Kidney epithelial cell (primary cell): ENCODE results near the gene ARL5B. TPM values are rescaled to one million over a fixed set of nuclear protein-coding genes. Genes with fewer than 3 reads are reported as not detected.
"Not testable (repeated sequence)": the region's sequence is repeated elsewhere in the genome, so short reads cannot be mapped to it uniquely, and the experiment has no call there.

Experiments
- DNase-seq: peaks from one replicate; pipeline ENCODE4 v3.0.0-alpha.2; 2010; ENCODE audit warnings: low read depth
- H3K27me3 ChIP-seq: 2 replicates; pipeline ENCODE4 v1.6.0; 2011; ENCODE audit warnings: low read length; ENCODE audit not compliant: control insufficient read depth, insufficient read depth
- H3K36me3 ChIP-seq: 2 replicates; pipeline ENCODE4 v1.5.1; 2011; ENCODE audit warnings: low read length; ENCODE audit not compliant: control insufficient read depth, insufficient read depth
- H3K4me3 ChIP-seq: 2 replicates; pipeline ENCODE4 v1.5.1; 2011; ENCODE audit warnings: low read depth, mild to moderate bottlenecking, control low read depth, low read length
- total RNA-seq: library from RNA; depleted of rRNA; stranded (reverse); fragments of >200 nt; gene quantifications from 2 replicates; pipeline ENCODE4 v1.2.3, GENCODE V29; 2015
- TF ChIP-seq, protein P1 (sequence below): IDR thresholded peaks from 2 replicates; pipeline ENCODE4 v1.5.1; 2011; ENCODE audit warnings: mild to moderate bottlenecking, moderate library complexity, low read length, control low read depth, inconsistent platforms; ENCODE audit not compliant: insufficient read depth, poor library complexity, severe bottlenecking

ARL5B gene
- total RNA-seq, 1 donor from 2014 or later = 30.3 TPM

DNA sequence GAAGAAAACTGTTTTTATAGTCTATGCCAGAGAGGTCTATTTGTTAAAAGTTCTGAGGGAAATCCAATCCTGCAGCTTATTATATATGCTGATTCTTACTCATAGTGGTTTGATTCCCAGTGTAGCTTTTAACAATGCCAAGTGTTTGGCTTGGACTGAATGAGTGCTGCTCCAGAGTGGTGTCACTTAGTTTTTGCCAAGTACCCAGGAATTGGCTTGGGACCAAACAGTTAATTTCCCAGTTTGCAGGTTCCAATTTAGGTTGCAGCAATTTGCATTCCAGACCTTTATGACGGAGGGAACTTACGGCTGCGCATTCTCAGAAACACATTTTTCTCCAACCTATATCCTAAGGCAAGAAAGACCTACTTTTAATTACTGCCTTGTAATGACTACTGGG lies 40.2 kb upstream of the ARL5B start:
- no peak for DNase-seq
- H3K4me3 ChIP-seq = no peak overlapping the region
- no peaks in the 10 kb centered on the region for H3K36me3 ChIP-seq
- H3K27me3 ChIP-seq = no peaks in the 10 kb centered on the region
- TF ChIP-seq, protein P1, sequence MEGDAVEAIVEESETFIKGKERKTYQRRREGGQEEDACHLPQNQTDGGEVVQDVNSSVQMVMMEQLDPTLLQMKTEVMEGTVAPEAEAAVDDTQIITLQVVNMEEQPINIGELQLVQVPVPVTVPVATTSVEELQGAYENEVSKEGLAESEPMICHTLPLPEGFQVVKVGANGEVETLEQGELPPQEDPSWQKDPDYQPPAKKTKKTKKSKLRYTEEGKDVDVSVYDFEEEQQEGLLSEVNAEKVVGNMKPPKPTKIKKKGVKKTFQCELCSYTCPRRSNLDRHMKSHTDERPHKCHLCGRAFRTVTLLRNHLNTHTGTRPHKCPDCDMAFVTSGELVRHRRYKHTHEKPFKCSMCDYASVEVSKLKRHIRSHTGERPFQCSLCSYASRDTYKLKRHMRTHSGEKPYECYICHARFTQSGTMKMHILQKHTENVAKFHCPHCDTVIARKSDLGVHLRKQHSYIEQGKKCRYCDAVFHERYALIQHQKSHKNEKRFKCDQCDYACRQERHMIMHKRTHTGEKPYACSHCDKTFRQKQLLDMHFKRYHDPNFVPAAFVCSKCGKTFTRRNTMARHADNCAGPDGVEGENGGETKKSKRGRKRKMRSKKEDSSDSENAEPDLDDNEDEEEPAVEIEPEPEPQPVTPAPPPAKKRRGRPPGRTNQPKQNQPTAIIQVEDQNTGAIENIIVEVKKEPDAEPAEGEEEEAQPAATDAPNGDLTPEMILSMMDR = no peak

DNA sequence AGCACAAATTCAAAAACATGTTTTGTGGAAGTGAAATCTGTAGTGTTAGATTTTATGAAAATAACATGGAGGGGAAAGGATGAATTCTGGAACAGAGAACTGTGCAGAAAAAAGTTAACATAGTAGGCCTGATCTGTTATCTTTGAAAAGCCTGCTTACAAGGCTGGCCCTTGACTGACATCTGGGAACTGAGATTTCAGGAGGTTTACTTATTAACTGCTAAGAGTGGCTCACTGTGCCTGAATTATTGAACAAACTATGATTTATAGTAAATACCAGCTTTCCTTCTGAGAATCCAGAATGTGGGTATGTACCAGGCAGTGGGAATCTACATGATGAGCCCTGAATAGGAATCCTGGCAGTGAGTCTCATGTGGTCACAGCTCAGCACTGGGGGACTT lies 38.4 kb upstream of the ARL5B start:
- no peaks in the 10 kb centered on the region for H3K36me3 ChIP-seq
- no peak overlapping the region for H3K4me3 ChIP-seq
- DNase-seq = no peak
- TF ChIP-seq, protein P1 = no peak
- H3K27me3 ChIP-seq = no peaks in the 10 kb centered on the region

DNA sequence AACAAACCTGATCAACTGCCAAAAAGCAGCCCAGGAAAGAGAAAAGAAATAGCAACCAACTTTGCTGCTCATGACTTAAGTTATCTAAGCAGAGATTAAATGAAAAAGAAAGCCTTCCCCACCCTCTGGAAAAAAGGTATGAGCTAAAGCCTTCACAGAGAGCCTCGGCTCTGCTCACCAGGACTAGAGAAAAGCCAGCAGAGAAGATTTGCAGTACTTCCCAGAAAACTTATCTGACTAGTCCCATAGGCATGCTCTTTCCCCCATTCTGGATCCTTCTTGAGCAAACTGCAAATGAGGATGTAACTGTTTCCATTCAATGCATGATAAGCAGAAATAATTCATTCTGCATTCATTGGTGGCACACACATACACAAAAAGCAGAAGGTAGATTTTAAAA lies 35.6 kb upstream of the ARL5B start:
- not testable (repeated sequence) for H3K36me3 ChIP-seq, DNase-seq, H3K27me3 ChIP-seq, H3K4me3 ChIP-seq

DNA sequence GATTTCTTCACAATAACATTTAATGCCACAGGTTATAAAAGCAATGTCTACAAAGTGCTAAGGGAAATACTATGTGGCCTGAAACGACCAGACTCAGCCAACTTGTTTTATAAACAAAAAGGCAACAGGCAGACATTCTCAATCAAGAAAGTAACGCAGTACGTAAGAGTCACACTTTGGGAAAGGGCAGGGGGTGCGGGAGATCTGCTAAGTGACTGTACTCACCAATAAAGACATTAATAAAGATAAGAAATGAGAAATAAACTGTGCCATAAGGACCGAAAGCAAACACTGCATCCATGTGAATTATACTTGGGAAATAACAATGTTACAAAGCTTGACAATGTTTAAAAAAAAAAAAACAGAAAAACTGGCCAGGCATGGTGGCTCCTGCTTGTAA lies 33.3 kb upstream of the ARL5B start:
- no peaks in the 10 kb centered on the region for H3K27me3 ChIP-seq
- no peaks in the 10 kb centered on the region for H3K36me3 ChIP-seq
- no peak for DNase-seq
- TF ChIP-seq, protein P1 = no peak
- no peak overlapping the region for H3K4me3 ChIP-seq

DNA sequence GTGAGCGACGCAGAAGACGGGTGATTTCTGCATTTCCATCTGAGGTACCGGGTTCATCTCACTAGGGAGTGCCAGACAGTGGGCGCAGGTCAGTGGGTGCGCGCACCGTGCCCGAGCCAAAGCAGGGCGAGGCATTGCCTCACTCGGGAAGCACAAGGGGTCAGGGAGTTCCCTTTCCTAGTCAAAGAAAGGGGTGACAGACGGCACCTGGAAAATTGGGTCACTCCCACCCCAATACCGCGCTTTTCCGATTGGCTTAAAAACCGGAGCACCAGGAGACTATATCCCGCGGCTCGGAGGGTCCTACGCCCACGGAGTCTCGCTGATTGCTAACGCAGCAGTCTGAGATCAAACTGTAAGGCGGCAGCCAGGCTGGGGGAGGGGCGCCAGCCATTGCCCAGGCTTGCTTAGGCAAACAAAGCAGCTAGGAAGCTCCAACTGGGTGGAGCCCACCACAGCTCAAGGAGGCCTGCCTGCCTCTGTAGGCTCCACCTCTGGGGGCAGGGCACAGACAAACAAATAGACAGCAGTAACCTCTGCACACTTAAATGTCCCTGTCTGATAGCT lies 31.7 kb upstream of the ARL5B start:
- H3K4me3 ChIP-seq = peak overlapping the region; percentile 55
- not testable (repeated sequence) for H3K27me3 ChIP-seq, H3K36me3 ChIP-seq
- DNase-seq = peak; percentile 10

DNA sequence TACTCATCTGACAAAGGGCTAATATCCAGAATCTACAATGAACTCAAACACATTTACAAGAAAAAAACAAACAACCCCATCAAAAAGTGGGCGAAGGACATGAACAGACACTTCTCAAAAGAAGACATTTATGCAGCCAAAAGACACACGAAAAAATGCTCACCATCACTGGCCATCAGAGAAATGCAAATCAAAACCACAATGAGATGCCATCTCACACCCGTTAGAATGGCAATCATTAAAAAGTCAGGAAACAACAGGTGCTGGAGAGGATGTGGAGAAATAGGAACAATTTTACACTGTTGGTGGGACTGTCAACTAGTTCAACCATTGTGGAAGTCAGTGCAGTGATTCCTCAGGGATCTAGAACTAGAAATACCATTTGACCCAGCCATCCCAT lies 26.7 kb upstream of the ARL5B start:
- not testable (repeated sequence) for H3K4me3 ChIP-seq, H3K36me3 ChIP-seq, DNase-seq, H3K27me3 ChIP-seq

DNA sequence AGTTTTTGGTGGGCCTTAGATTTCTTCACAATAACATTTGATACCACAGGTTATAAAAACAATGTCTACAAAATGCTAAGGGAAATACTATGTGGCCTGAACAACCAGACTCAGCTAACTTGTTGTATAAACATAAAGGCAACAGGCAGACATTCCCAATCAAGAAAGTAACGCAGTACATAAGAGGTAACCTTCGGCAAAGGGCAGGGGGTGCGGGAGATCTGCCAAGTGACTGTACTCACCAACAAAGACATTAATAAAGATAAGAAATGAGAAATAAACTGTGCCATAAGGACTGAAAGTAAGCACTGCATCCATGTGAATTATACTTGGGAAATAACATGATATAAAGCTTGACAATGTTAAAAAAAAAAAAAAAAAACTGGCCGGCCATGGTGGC lies 23.2 kb upstream of the ARL5B start:
- Histone ChIP-seq H3K4me3 (no peak overlapping the region), H3K27me3 (no peaks in the 10 kb centered on the region), H3K36me3 (no peaks in the 10 kb centered on the region)
- DNase-seq = no peak
- TF ChIP-seq, protein P1 = no peak

DNA sequence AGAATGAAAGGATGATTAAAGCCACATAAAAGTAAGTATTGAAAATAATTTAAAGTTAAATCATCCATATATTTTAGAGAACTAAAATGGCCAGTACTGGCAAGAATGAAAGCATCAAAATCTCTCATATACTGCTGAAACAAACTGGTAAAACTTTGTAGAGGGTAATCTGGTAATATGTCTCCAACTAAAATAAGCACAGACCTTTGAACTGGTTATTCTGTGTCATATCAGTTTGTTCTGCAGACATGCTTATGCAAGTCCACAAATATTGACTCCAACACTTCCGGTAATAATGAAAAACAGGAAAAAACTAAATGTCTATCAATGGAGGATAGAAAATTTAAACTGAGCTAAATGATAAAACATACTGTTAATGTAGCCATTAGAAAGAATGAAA lies 21.8 kb upstream of the ARL5B start:
- H3K27me3 ChIP-seq, H3K36me3 ChIP-seq: not testable (repeated sequence)

DNA sequence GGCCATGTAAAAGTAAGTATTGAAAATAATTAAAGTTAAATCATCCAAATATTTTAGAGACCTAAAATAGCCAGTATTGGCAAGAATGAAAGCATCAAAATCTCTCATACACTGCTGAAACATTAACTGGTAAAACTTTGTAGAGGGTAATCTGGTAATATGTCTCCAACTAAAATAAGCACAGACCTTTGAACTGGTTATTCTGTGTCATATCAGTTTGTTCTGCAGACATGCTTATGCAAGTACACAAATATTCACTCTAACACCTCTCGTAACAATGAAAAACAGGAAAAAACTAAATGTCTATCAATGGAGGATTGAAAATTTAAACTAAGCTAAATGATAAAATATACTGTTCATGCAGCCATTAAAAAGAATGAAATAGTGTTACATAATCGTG lies 19.5 kb upstream of the ARL5B start:
- DNase-seq, H3K36me3 ChIP-seq, H3K27me3 ChIP-seq, H3K4me3 ChIP-seq: not testable (repeated sequence)

More for the DNA sequence above, 21.8 kb upstream of the ARL5B start:
- H3K4me3 ChIP-seq, DNase-seq: not testable (repeated sequence)
